GM19395 (cell line): ENCODE data around the gene BMAL1.

Source experiments
- ATAC-seq: cut with Tn5 transposase; IDR thresholded peaks from one replicate; pipeline ENCODE4 v1.9.1; 2021; ENCODE audit warnings: mild to moderate bottlenecking, moderate library complexity; ENCODE audit not compliant: unreplicated experiment

BMAL1 gene

DNA sequence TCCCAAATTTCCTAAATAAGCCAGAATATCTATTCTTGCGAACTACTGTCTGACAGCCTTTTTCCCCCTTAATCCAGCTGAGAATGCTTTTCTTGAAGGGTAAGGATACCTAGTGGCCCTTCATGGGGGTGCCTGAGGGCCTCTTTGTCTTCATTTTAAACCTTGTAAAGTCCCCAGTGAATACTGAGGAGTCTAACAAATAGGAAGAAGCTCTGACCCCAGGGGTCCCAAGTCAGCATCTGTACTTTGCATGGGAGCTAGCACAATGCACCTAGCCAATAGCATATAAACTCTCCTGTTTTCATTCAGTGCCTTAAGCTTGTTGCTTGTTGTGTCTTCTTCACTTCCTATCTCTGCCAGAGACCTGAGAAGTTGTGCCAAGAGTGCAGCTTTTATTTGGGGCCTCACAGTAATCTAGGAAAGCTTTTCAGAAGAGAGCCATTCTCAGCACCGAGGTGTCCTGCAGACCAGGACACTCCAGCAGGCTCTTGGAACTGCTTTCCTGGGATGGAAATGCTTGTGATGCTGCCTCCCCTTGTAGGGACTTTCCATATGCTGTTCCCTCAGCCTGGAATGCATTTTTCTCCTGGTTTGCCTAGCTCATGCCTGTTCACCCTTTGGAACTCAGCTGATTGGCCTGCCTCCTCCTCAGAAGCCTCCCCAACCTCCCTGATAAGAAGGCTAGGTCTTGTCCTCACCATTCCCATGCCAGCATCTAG is 37.2 kb downstream of the BMAL1 start:
- no peak for ATAC-seq

DNA sequence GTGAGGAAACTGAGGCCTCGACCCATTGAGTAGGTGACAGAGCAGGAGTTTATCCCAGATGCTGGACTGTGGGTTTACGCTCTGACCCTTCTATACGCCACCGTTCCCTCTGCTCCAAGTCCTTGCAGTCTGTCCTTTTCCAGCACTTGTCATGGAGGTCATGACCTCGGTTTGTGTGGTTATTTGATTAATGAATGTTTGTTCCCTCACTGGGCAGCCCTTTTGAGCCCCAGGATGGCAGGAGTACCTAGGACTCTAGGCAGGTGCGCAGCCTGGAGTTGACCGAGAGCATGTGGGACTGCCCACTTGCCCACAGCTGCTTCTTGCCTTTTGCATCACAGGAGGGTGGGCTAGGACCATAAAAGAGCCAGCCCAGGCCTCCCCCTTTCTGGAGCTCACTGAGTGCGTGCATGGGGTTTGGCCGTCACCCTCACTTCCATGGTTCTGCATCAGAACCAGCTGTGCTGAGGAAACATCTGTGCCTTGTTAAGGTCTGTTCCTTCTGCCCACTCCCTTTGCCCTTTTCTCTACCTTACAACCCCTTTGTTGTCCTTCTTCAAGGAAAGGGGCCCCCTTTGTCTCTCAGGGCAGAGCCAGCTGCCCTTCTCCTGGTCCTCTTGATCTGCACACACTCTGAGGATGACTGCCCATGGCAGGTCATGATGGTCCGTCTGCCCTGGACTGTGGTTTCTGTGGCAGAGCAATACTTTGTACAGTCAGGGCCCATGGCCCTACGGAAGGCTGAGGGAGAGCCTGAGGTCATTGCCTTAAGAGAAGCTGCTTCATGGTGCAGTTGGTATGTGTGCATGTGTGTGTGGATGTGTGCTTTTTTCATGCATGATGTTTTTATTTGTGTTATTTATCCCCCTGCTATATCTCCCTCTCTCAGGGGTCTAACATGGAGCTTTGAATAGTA is 38.2 kb downstream of the BMAL1 start:
- ATAC-seq, result no peak

- no peak for ATAC-seq
Observed at GRCh38 chr11:13316528-13316961, 39.0 kb downstream of the BMAL1 start.

DNA sequence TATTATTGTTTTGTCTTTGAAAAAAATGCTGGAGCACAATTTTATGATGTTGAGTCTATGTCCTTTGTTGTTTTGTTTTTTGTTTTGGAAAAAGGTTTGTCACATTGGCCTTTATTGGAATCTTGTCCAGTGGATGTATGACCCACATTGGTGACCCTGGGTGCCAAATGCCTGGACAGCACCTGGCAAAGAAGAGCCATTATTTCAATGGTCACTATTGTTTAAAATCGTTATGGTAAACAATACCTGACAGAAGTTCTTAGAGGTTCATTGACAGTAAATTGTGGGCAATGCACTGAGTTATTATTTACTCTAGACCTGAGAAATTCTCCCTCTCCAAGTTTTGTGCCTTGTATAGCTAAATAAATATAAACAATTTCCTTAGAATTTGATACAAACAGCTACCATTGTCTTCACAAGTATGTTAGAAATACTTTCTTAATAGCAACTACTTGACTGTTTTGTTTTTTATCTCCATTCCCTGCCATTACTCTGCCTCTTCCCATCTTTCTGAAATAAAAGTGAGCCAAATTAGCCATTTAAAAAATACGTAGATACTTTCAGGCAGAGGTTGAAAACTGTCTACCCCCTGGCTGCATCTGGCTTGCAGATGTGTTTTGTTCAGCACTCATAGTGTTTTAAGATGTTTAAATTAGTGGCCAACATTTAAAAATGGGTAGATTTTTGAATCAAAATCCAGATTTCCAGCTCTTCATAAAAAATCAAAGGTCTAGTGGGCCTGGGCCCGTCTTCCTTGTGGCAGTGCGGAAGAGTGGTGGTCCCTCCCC is 39.9 kb downstream of the BMAL1 start:
- ATAC-seq, result no peak

DNA sequence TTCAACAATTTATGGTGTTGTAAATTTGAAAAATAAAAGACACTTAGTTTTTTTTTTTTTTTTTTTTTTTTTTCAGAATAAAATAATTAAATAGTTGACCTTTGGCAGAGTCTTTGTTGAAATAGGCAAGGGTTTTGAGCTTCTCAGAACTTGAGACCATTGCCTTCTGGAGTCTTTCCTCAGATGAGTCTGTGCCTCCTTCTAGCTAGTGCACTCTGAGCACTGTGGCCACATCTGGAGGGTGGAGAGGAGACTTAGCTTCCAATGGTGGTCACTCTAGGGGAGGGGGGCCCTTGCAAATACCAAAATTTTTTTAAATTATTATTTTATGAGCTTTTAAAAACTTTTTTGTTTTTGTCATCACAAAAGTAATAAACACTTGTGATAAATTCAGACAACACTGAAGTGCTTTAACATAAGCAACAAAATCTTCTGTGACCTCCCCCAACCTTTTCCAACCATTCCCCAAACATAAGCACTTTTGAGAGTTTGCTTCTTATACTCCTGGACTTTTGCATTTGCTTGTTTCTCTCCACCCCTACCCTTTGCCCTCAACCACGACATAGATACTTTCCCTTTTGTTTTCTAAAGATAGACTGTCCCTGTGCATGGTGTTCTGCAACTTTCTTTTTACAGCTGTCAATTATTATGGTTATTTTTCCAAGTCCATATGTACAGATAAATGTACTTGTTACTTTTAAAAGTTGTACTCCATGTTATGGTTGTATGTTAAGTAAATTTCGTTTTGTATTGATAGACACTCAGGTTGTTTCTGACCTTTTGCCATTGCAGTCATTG is 41.1 kb downstream of the BMAL1 start:
- peak; percentile 86 for ATAC-seq

GRCh38 chr11:13320688-13321087 is 43.1 kb downstream of the BMAL1 start:
- no peak for ATAC-seq

GRCh38 chr11:13321431-13321830 is 43.8 kb downstream of the BMAL1 start:
- no peak for ATAC-seq

- no peak for ATAC-seq
Observed at GRCh38 chr11:13324141-13324540, 46.6 kb downstream of the BMAL1 start.

DNA sequence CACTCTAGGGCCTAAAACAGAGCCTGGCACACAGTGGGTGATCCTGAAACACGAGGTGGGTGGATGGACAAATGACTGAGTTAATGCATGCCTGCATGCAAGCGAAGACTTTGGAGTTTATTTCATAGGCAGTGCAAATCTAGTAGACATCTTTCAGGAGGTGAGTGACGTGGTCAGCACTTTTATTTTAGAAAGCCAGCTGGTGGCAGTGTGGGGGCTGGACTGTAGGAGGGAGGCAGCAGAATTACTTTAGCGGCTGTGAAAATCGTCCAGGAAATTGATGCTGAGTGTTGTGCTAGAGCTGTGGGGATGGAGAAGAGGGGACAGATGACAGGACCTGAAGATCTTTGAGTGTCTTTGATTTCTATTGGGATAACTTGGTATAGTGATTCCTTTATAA is 47.1 kb downstream of the BMAL1 start:
- ATAC-seq, result no peak

GRCh38 chr11:13327421-13327820 is 49.8 kb downstream of the BMAL1 start:
- ATAC-seq, result no peak

DNA sequence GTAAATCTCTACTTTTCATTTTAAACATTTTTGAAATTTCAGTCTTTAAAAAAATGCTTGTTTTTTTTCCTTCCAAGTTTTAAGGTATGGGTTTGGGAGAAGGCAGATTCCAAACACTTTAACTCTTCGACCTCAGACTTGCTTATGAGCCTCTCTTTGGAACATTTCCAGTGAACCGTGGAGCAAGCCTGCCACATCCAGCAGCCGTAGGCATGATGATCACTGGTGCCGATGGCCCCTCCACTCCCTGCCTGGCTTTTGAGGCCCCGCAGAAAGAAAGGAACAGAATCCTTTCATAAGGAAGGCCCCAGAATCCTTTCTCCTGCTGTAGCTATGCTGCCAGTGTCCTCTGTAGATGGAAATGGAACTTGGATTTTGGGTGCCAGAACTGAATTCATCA is 50.7 kb downstream of the BMAL1 start:
- no peak for ATAC-seq

GRCh38 chr11:13329670-13330356 is 52.2 kb downstream of the BMAL1 start:
- ATAC-seq, result no peak

DNA sequence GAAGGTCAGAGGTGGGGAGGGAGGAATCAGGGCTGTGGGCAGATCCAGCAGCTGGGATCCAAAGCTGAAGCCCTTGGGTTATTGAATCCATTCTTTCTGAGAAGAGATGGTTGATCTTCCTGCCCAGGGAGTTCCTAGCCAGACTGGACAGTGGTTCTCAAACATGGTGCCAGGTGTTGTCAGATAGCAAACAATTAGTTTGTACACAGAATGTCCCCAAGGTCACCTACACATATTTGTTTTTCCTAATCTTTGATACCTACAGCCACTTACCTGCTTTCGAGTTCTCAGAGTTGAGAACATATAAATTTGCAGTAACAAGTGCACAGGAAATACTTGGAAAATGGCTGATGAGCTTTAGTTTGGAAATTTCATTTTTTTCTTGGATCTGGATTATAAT is 54.5 kb downstream of the BMAL1 start:
- ATAC-seq, result no peak

- peak; percentile 56 for ATAC-seq
Observed at GRCh38 chr11:13333456-13333957, 55.9 kb downstream of the BMAL1 start.

DNA sequence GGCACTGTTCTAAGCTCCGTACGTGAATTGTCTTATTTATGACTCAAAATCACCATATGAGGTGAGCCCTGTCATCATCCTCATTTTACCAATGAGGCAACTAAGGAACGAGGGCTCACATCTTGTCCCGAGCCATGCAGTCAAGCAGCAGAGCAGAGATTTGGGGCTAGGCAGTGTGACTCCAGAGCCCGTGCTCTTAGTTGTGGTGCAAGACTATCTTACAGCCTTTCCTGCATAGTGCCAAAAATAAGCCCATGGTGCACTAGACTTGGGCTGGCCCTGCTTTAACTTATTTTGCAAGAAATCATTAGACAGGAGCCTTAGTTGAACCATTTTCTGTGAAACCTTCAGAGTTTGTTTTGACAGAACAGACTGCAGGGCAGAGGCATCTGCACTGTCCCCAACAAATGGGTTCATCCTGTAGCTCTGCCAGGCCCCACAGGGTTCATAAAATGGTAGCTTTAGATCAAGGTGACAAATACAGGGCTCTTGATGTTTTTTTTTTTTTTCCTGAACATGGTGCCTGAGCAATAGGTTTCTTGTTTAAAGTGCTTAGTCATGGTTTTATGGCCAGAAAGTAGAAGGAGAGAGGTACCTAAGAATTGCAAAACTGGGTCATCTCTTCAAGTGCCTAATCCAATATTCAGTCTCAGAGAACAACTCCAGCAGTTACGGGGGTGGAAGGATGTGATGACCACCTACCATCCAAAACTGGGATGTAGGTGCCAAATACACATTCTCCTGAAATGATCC is 56.6 kb downstream of the BMAL1 start:
- no peak for ATAC-seq

- peak; percentile 32 for ATAC-seq
Observed at GRCh38 chr11:13335319-13335718, 57.7 kb downstream of the BMAL1 start.

DNA sequence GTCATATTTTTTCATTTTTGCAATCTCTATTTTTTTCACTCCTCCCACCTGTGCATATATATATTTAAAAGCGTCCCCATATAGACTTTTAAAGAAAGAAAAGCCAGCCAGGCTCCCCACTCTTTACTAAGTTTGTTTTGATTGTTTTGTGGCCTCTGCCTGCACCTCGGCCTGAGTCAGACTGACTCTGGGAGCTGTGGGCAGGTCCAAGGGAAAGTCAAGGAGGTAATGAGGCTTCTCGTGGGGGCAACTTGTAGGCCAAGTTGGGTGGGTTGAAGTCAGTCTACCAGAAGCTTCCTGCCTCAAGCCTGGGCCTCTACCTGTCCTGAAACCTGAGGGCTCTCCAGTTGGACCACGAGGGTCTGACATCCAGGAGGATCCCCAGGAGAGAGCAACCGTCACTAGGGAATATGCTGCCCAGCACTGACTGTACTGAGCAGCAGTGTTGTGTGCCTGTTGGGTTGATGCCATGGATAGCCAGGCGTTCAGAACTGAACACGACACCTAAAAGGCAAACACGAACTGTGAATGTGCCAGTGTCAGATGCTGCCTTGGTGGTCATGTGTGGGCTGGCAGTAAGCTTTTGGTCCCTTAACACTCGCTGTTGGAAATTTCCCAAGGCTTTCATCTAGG is 58.8 kb downstream of the BMAL1 start:
- ATAC-seq, result no peak

DNA sequence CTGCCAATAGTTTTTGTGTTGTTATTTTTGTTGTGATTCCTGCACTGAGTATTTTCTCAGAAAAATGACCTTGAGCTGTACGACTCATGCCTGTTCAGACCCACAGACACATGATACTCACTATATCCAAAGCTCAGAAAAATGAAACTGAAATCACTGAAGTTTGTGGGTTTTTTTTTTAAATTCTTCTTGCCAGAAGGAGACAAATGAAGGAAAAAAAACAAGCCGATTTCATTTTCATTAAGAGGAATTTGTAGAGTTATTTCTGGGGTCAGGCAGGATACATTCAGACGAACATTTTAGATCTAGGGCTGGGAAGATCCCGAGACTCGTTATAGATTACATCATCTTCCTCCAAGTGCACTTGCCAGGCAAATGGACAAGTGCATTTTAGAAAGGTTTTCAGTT is 60.4 kb downstream of the BMAL1 start:
- ATAC-seq, result no peak
